Peyer's patch (tissue), 4 donors: ENCODE data around the gene FNBP1.

ENCODE experiments used
- CTCF ChIP-seq, 6 experiments: fragments of 450-650 bp in 4 of 6; fragments of 200-600 bp in 2 of 6; sonication (generic) in 1 of 6; IDR thresholded peaks; one replicate each; pipeline ENCODE4 v1.5.1; 2017 to 2019; ENCODE audit warnings: antibody characterized with exemption in 6 of 6, mild to moderate bottlenecking in 3 of 6, moderate library complexity in 1 of 6
- POLR2A ChIP-seq, 2 donors: fragments of 450-650 bp; IDR thresholded peaks; one replicate each; pipeline ENCODE4 v1.5.1; 2017; ENCODE audit warnings: antibody characterized with exemption in 2 of 2, mild to moderate bottlenecking in 2 of 2, moderate library complexity in 2 of 2

GRCh38 chr9:129945314-129945713 is 97.7 kb downstream of the FNBP1 start:
- TF ChIP-seq CTCF (IDR thresholded peaks at IDR 0.05): no peak
- TF ChIP-seq POLR2A (IDR thresholded peaks at IDR 0.05): no peak
